Measurements from ENCODE around the gene ATF7IP. TPM values are rescaled to one million over a fixed set of nuclear protein-coding genes. Genes with fewer than 3 reads are reported as not detected.

ATF7IP gene
- total RNA-seq, 3 donors from 2014 or later (not counting 1 experiment from before 2014, with no cell fraction given): 161 to 180 (median 173) TPM

DNA sequence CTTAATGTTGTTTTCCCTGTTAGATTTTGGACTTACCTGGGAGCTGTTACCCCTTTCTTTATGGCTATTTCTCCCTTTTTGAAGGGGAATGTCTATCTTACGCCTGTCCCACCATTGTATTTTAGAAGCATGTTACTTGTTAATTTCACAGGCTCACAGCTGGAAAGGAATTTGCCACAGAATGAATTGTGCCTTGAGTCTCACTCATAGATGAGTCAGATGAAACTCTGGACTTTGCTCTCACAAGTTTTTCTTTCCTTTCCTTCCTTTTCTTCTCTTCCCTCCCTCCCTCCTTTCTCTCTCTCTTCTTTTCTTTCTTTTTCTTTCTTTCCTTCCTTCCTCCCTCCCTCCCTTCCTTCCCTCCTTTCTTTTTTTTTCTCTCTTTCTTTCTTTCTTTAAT lies 9.3 kb upstream of the ATF7IP start:
- H3K4me1 ChIP-seq (ENCODE audit: control insufficient read depth, insufficient read depth, low read length): no peaks in the 10 kb centered on the region
- H3K9me3 ChIP-seq (ENCODE audit: control insufficient read depth, insufficient read depth, low read length): peaks cover 13% of the 10 kb centered on the region
- H3K4me3 ChIP-seq (ENCODE audit: low read length): no peak overlapping the region
- TF ChIP-seq, protein P1, sequence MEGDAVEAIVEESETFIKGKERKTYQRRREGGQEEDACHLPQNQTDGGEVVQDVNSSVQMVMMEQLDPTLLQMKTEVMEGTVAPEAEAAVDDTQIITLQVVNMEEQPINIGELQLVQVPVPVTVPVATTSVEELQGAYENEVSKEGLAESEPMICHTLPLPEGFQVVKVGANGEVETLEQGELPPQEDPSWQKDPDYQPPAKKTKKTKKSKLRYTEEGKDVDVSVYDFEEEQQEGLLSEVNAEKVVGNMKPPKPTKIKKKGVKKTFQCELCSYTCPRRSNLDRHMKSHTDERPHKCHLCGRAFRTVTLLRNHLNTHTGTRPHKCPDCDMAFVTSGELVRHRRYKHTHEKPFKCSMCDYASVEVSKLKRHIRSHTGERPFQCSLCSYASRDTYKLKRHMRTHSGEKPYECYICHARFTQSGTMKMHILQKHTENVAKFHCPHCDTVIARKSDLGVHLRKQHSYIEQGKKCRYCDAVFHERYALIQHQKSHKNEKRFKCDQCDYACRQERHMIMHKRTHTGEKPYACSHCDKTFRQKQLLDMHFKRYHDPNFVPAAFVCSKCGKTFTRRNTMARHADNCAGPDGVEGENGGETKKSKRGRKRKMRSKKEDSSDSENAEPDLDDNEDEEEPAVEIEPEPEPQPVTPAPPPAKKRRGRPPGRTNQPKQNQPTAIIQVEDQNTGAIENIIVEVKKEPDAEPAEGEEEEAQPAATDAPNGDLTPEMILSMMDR (IDR thresholded peaks at IDR 0.05): no peak
- no peak for DNase-seq
- Mint-ChIP-seq H3K4me1 (no peaks in the 10 kb centered on the region), H3K36me3 (no peaks in the 10 kb centered on the region), H3K27me3 (ENCODE audit: low read depth in 2 of 2) (no peaks in the 10 kb centered on the region), H3K9me3 (peaks cover 0 to 4% of the 10 kb centered on the region in 2 donors), H3K4me3 (no peak overlapping the region), H3K27ac (no peak overlapping the region)
- WGBS (ENCODE audit: insufficient coverage): 100% methylated on average over 1 of the region's 1 CpG
- ATAC-seq: no peak
- H3K27ac ChIP-seq (ENCODE audit: low read length): no peak overlapping the region
- H3K27me3 ChIP-seq (ENCODE audit: control insufficient read depth, insufficient read depth, low read length): no peaks in the 10 kb centered on the region
- intact Hi-C loops (cut with micrococcal nuclease): no loop called here
- no peaks in the 10 kb centered on the region for H3K36me3 ChIP-seq (ENCODE audit: control insufficient read depth, insufficient read depth, low read length)

- Mint-ChIP-seq H3K4me3 (no peak overlapping the region), H3K27ac (no peak overlapping the region)
- intact Hi-C loops (cut with micrococcal nuclease): no loop called here
Measured at GRCh38 chr12:14357486-14357885, 8.0 kb upstream of the ATF7IP start.

GRCh38 chr12:14362352-14362751 lies 3.1 kb upstream of the ATF7IP start:
- no peak for DNase-seq
- Mint-ChIP-seq H3K4me3 (no peak overlapping the region), H3K27ac (peak overlapping the region in 1 of 2 donors; percentile 51), H3K9me3 (peaks cover 0 to 3% of the 10 kb centered on the region in 2 donors), H3K4me1 (peaks cover 24 to 26% of the 10 kb centered on the region in 2 donors), H3K36me3 (no peaks in the 10 kb centered on the region), H3K27me3 (ENCODE audit: low read depth in 2 of 2) (no peaks in the 10 kb centered on the region)
- Histone ChIP-seq H3K36me3 (ENCODE audit: control insufficient read depth, insufficient read depth, low read length) (no peaks in the 10 kb centered on the region), H3K27me3 (ENCODE audit: control insufficient read depth, insufficient read depth, low read length) (no peaks in the 10 kb centered on the region), H3K4me3 (ENCODE audit: low read length) (no peak overlapping the region), H3K27ac (ENCODE audit: low read length) (peak overlapping the region; percentile 79), H3K4me1 (ENCODE audit: control insufficient read depth, insufficient read depth, low read length) (peaks cover 7% of the 10 kb centered on the region), H3K9me3 (ENCODE audit: control insufficient read depth, insufficient read depth, low read length) (no peaks in the 10 kb centered on the region)
- TF ChIP-seq, protein P1 (IDR thresholded peaks at IDR 0.05): no peak
- 68% methylated on average over 1 of the region's 1 CpG for WGBS (ENCODE audit: insufficient coverage)
- intact Hi-C loops (cut with micrococcal nuclease): no loop called here
- no peak for ATAC-seq

More at GRCh38 chr12:14357486-14357885, 8.0 kb upstream of the ATF7IP start:
- Histone ChIP-seq H3K27ac (ENCODE audit: low read length) (no peak overlapping the region), H3K9me3 (ENCODE audit: control insufficient read depth, insufficient read depth, low read length) (peaks cover 1% of the 10 kb centered on the region), H3K4me1 (ENCODE audit: control insufficient read depth, insufficient read depth, low read length) (no peaks in the 10 kb centered on the region), H3K4me3 (ENCODE audit: low read length) (no peak overlapping the region), H3K27me3 (ENCODE audit: control insufficient read depth, insufficient read depth, low read length) (no peaks in the 10 kb centered on the region), H3K36me3 (ENCODE audit: control insufficient read depth, insufficient read depth, low read length) (no peaks in the 10 kb centered on the region)
- ATAC-seq: no peak
- Mint-ChIP-seq H3K4me1 (no peaks in the 10 kb centered on the region), H3K9me3 (peaks cover 0 to 4% of the 10 kb centered on the region in 2 donors), H3K27me3 (ENCODE audit: low read depth in 2 of 2) (no peaks in the 10 kb centered on the region), H3K36me3 (no peaks in the 10 kb centered on the region)
- WGBS (ENCODE audit: insufficient coverage): no CpG with 5 or more reads among the region's 1 CpG
- no peak for DNase-seq
- TF ChIP-seq, protein P1 (IDR thresholded peaks at IDR 0.05): no peak
